Measurements from ENCODE around the gene HLCS. TPM values are rescaled to one million over a fixed set of nuclear protein-coding genes. Genes with fewer than 3 reads are reported as not detected.
"Not testable (repeated sequence)": the region's sequence is repeated elsewhere in the genome, so short reads cannot be mapped to it uniquely, and the experiment has no call there.

The HLCS gene
- total and polyA plus RNA-seq, 8 donors: 15.9 to 25.3 (median 16.7) TPM

DNA sequence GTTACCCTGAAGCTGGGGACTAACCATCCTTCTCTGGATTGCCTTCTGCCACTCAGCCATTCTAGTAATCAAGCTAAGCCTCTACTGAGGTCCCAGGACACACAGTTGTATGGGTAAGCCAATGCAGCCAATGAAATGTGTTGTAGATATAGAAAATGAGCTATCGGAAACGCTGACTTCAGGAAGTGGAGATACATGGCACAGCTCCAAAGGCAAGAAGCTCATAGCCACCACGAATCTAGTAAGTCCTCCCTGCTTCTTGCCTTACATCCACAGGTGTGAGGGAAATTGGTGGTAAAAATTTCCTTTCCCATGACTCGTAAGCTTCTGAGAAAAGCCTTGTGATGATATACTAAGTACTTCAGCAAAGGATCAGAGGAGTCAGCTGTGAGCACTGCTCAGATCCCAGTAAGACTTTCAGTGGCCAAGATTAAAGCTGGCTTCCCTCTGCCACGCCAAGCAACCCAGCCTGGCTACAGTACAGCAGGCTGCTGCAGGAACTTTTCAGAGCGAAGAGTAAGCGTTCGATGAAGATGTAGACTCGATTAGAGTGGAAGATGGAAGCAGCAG is 149.8 kb downstream of the HLCS start:
- ATAC-seq: no peak
- peak in 1 of 4 donors; percentile 32 for DNase-seq
- H3K4me1 ChIP-seq: no peaks in the 10 kb centered on the region
- no peaks in the 10 kb centered on the region for H3K27me3 ChIP-seq
- TF ChIP-seq, protein P1, sequence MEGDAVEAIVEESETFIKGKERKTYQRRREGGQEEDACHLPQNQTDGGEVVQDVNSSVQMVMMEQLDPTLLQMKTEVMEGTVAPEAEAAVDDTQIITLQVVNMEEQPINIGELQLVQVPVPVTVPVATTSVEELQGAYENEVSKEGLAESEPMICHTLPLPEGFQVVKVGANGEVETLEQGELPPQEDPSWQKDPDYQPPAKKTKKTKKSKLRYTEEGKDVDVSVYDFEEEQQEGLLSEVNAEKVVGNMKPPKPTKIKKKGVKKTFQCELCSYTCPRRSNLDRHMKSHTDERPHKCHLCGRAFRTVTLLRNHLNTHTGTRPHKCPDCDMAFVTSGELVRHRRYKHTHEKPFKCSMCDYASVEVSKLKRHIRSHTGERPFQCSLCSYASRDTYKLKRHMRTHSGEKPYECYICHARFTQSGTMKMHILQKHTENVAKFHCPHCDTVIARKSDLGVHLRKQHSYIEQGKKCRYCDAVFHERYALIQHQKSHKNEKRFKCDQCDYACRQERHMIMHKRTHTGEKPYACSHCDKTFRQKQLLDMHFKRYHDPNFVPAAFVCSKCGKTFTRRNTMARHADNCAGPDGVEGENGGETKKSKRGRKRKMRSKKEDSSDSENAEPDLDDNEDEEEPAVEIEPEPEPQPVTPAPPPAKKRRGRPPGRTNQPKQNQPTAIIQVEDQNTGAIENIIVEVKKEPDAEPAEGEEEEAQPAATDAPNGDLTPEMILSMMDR (IDR thresholded peaks at IDR 0.05): no peak
- H3K27ac ChIP-seq: no peak overlapping the region
- intact Hi-C loops (cut with DNase I): no loop called here
- H3K9me3 ChIP-seq: no peaks in the 10 kb centered on the region
- peaks cover 0 to 4% of the 10 kb centered on the region in 2 donors for H3K36me3 ChIP-seq
- H3K4me3 ChIP-seq: no peak overlapping the region

DNA sequence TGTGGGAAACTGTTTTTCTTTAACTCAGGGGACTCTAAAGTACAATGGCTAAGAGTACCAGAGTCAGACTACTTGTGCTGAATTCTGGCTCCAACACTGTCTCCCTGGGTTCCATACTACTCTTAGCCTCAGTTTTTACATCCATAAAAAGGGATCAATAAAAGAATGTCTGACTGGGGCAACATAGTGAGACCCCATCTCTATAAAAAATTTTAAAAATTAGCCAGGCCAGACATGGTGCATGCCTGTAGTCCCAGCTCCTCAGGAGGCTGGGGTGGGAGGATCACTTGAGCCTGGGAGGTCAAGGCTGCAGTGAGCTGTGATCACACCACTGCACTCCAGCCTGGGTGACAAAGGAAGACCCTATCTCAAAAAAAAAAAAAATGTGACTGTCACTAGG is 150.4 kb downstream of the HLCS start:
- H3K27me3 ChIP-seq; intact Hi-C loops (cut with DNase I): not testable (repeated sequence)

DNA sequence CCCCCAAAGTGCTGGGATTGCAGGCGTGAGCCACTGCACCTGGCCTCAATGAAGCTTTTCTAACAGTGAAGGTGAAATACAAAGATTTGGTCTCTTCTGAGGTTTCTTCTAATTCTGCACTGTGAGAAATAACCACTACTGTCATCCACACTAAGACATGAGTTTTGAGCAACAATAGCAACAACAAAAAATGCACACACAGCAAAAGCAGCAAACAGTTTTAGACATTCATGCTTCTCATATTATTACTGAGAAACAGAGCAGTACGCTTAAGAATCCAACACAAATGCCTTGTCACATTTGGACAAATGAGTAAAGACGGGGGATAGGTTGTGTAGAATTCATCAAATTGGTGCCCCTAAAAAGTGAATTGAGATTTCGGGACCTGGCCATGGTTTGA is 151.2 kb downstream of the HLCS start:
- H3K4me3 ChIP-seq: no peak overlapping the region
- no peaks in the 10 kb centered on the region for H3K4me1 ChIP-seq
- no peaks in the 10 kb centered on the region for H3K9me3 ChIP-seq
- H3K36me3 ChIP-seq: peaks cover 0 to under 1% of the 10 kb centered on the region in 2 donors
- H3K27ac ChIP-seq: no peak overlapping the region
- TF ChIP-seq, protein P1 (IDR thresholded peaks at IDR 0.05): no peak
- no peaks in the 10 kb centered on the region for H3K27me3 ChIP-seq
- ATAC-seq (no peak), DNase-seq (no peak)
- intact Hi-C loops (cut with DNase I): no loop called here

More for the DNA sequence above, 150.4 kb downstream of the HLCS start:
- ATAC-seq, H3K4me3 ChIP-seq, H3K9me3 ChIP-seq, DNase-seq, H3K36me3 ChIP-seq, H3K27ac ChIP-seq, H3K4me1 ChIP-seq: not testable (repeated sequence)

DNA sequence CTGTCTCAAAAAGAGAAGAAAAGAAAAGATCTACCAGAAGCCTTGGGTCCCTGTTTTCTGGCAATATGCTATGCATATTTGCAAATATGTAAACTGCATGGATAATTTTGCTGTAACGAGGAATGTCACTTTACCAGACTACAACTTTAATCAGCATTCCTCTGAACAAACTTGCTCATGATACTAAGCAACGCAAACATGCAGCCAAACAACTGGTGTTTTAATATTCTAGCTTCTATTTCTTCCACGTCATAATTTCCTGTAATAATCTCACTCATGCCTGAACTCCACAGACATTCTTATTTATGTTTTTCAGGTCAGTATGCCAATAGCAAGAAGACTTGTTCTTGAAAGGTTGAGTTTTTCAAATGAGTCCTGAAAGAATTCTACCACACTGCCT is 153.4 kb downstream of the HLCS start:
- ATAC-seq: no peak
- intact Hi-C loops (cut with DNase I): no loop called here
- Histone ChIP-seq H3K9me3 (no peaks in the 10 kb centered on the region), H3K27ac (no peak overlapping the region), H3K36me3 (no peaks in the 10 kb centered on the region), H3K27me3 (no peaks in the 10 kb centered on the region), H3K4me3 (no peak overlapping the region), H3K4me1 (no peaks in the 10 kb centered on the region)
- TF ChIP-seq, protein P1 (IDR thresholded peaks at IDR 0.05): no peak
- DNase-seq: peak in 1 of 4 donors; percentile 9

DNA sequence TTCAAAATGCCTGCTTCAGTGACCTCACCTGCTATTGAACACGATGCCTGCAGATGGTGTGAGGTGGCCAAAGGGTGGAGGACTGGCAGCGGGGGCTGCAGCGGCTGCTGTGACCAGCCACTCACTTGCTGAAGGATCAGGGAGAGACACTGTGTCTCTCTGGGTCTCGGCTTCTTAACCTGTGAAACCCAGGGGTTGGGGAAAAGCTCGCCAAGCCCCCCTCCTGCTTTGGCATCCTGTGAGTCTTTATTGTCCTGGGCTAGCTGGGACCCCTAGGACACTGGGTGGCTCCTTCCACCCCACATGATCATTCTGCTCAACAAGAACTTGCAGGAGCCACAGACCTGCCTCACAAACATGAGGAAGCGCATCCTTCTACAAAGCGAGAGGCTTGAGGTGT is 154.7 kb downstream of the HLCS start:
- TF ChIP-seq, protein P1 (IDR thresholded peaks at IDR 0.05): no peak
- Histone ChIP-seq H3K9me3 (no peaks in the 10 kb centered on the region), H3K4me1 (no peaks in the 10 kb centered on the region), H3K4me3 (no peak overlapping the region), H3K27me3 (no peaks in the 10 kb centered on the region), H3K36me3 (no peaks in the 10 kb centered on the region), H3K27ac (no peak overlapping the region)
- intact Hi-C loops (cut with DNase I): no loop called here
- ATAC-seq (no peak), DNase-seq (no peak)

DNA sequence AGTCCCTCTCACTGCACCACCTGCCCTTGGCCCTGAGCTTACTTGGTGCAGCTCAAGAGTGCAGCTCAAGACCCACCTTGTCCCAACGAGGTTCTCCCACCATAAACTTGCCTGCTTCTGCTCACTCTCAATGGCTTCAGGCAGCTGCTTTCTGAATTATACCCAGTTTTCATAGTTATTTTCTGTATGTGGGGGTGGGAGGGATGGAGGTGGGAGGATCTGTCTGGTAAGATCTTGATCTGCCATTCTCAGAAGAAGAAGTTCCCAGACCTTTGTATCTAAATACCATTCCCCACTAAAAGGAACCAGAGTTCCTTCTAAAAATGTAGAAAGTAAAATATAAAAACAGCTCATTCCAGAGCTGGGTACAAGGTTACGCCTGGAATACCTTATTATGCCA is 156.0 kb downstream of the HLCS start:
- no peak for DNase-seq
- H3K9me3 ChIP-seq: no peaks in the 10 kb centered on the region
- ATAC-seq: no peak
- H3K4me1 ChIP-seq: no peaks in the 10 kb centered on the region
- no peak overlapping the region for H3K4me3 ChIP-seq
- intact Hi-C loops (cut with DNase I): no loop called here
- no peaks in the 10 kb centered on the region for H3K27me3 ChIP-seq
- H3K27ac ChIP-seq: no peak overlapping the region
- no peaks in the 10 kb centered on the region for H3K36me3 ChIP-seq
- TF ChIP-seq, protein P1 (IDR thresholded peaks at IDR 0.05): no peak
